Glutamatergic neuron (in vitro differentiated cells): ENCODE data around the gene TECR. TPM values are rescaled to one million over a fixed set of nuclear protein-coding genes. Genes with fewer than 3 reads are reported as not detected.

Source experiments
- DNase-seq: peaks from one replicate; pipeline ENCODE4 v3.0.0; 2022
- H3K27ac Mint-ChIP-seq: one replicate; pipeline ENCODE4 v1.8.0; 2020; ENCODE audit warnings: mild to moderate bottlenecking, mixed read lengths, inconsistent platforms; ENCODE audit not compliant: unreplicated experiment
- H3K27me3 Mint-ChIP-seq: one replicate; pipeline ENCODE4 v1.8.0; 2020; ENCODE audit warnings: mild to moderate bottlenecking, moderate library complexity, mixed read lengths, inconsistent platforms; ENCODE audit not compliant: unreplicated experiment
- H3K36me3 Mint-ChIP-seq: one replicate; pipeline ENCODE4 v1.8.0; 2020; ENCODE audit warnings: mild to moderate bottlenecking, mixed read lengths, inconsistent platforms; ENCODE audit not compliant: unreplicated experiment
- H3K4me1 Mint-ChIP-seq: one replicate; pipeline ENCODE4 v1.8.0; 2020; ENCODE audit warnings: mild to moderate bottlenecking, low read depth, mixed read lengths, inconsistent platforms; ENCODE audit not compliant: unreplicated experiment
- H3K4me3 Mint-ChIP-seq: one replicate; pipeline ENCODE4 v1.8.0; 2020; ENCODE audit warnings: mild to moderate bottlenecking, mixed read lengths, inconsistent platforms; ENCODE audit not compliant: unreplicated experiment
- H3K9me3 Mint-ChIP-seq: one replicate; pipeline ENCODE4 v1.8.0; 2020; ENCODE audit warnings: mild to moderate bottlenecking, moderate library complexity, mixed read lengths, inconsistent platforms; ENCODE audit not compliant: unreplicated experiment
- total RNA-seq: library from RNA; stranded (reverse); fragmentation: NEBNext Ultra II Directional; extraction: Animal tissue kit (Norgen Biotek cat#: 25700); gene quantifications from one replicate; pipeline ENCODE4 v1.2.1, GENCODE V29; 2021; ENCODE audit not compliant: unreplicated experiment
- TF ChIP-seq, protein P1 (sequence below): fragments of 200-600 bp; sonication (generic); IDR thresholded peaks from one replicate; pipeline ENCODE4 v1.5.0; 2021; ENCODE audit not compliant: partially characterized antibody, unreplicated experiment

TECR gene
- total RNA-seq, 1 donor from 2014 or later: 102 TPM

DNA sequence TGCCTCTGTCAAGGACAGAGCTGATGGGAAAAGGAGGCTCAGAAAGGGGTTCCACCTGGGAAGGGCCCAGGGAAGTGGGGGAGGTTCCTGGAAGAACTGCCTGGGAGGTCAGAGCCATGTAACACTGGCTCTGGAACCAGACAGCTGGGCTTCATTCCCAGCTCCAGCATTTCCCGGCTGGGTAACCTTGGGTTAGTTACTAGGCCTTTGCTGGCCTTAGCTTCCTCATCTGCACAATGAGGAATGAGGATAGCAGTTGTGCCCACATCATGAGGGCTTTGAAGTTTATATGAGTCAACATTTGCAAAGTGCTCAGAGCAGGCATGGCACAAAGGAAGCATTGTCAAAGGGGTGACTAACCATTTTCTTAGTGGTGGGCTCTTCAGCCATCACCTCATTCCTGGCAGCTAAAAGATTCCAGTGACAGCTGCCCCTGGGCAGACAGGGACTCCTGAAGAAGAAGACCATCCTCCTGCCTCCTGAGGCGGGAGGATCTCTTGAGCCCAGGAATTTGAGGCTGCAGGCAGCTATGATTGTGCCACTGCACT, 9.5 kb upstream of the TECR start:
- no peak overlapping the region for H3K27ac Mint-ChIP-seq
- H3K4me1 Mint-ChIP-seq: peaks cover 20% of the 10 kb centered on the region
- H3K27me3 Mint-ChIP-seq: peaks cover 6% of the 10 kb centered on the region
- TF ChIP-seq, protein P1, sequence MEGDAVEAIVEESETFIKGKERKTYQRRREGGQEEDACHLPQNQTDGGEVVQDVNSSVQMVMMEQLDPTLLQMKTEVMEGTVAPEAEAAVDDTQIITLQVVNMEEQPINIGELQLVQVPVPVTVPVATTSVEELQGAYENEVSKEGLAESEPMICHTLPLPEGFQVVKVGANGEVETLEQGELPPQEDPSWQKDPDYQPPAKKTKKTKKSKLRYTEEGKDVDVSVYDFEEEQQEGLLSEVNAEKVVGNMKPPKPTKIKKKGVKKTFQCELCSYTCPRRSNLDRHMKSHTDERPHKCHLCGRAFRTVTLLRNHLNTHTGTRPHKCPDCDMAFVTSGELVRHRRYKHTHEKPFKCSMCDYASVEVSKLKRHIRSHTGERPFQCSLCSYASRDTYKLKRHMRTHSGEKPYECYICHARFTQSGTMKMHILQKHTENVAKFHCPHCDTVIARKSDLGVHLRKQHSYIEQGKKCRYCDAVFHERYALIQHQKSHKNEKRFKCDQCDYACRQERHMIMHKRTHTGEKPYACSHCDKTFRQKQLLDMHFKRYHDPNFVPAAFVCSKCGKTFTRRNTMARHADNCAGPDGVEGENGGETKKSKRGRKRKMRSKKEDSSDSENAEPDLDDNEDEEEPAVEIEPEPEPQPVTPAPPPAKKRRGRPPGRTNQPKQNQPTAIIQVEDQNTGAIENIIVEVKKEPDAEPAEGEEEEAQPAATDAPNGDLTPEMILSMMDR: no peak
- peak overlapping the region; percentile 68 for H3K4me3 Mint-ChIP-seq
- peaks cover 6% of the 10 kb centered on the region for H3K36me3 Mint-ChIP-seq
- H3K9me3 Mint-ChIP-seq: peaks cover 15% of the 10 kb centered on the region
- DNase-seq: no peak

- DNase-seq: no peak
- no peak overlapping the region for H3K27ac Mint-ChIP-seq
- H3K4me1 Mint-ChIP-seq: peaks cover 15% of the 10 kb centered on the region
- H3K36me3 Mint-ChIP-seq: no peaks in the 10 kb centered on the region
- peaks cover 12% of the 10 kb centered on the region for H3K9me3 Mint-ChIP-seq
- H3K4me3 Mint-ChIP-seq: no peak overlapping the region
- H3K27me3 Mint-ChIP-seq: peaks cover 5% of the 10 kb centered on the region
- TF ChIP-seq, protein P1: no peak
These were observed 8.9 kb upstream of the TECR start for GRCh38 chr19:14520543-14520942.

- TF ChIP-seq, protein P1: no peak
- H3K9me3 Mint-ChIP-seq: peaks cover 4% of the 10 kb centered on the region
- no peaks in the 10 kb centered on the region for H3K36me3 Mint-ChIP-seq
- peaks cover 2% of the 10 kb centered on the region for H3K27me3 Mint-ChIP-seq
- DNase-seq: no peak
- peaks cover 1% of the 10 kb centered on the region for H3K4me1 Mint-ChIP-seq
- no peak overlapping the region for H3K4me3 Mint-ChIP-seq
- H3K27ac Mint-ChIP-seq: no peak overlapping the region
These were observed 3.7 kb upstream of the TECR start for GRCh38 chr19:14525729-14526128.

DNA sequence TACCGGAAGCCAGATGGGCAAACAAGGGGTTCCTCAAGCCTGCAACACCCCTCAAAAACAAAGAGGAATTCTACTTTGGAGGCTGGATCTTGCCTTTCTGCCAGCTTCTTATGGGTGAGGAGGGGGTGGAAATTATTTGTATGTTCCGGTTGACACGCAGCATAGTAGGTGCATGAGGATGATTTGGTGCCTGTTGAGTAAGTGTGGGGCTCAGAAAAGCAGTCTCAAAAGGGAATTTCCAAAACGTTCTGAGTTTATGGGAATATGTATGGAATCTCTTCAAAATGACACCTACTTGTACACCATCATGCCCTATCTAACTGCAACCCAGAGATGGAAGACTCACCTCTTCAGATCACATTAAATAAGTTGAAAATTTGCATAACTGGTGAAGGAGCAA, 3.0 kb upstream of the TECR start:
- DNase-seq: no peak

More for the DNA sequence above, 3.0 kb upstream of the TECR start:
- H3K27me3 Mint-ChIP-seq: peaks cover 2% of the 10 kb centered on the region
- peaks cover 3% of the 10 kb centered on the region for H3K4me1 Mint-ChIP-seq
- H3K36me3 Mint-ChIP-seq: no peaks in the 10 kb centered on the region
- peak overlapping the region; percentile 26 for H3K27ac Mint-ChIP-seq
- H3K4me3 Mint-ChIP-seq: no peak overlapping the region
- H3K9me3 Mint-ChIP-seq: peaks cover 5% of the 10 kb centered on the region
- TF ChIP-seq, protein P1: no peak
